HCT116 (cell line): Measurements from ENCODE around the gene BTBD9. TPM values are rescaled to one million over a fixed set of nuclear protein-coding genes. Genes with fewer than 3 reads are reported as not detected.

Experiments used
- ATAC-seq: fragments of 200-7000 bp; cut with Tn5 transposase; 2 replicates; pipeline ENCODE4 v1.9.1; 2020; ENCODE audit warnings: mild to moderate bottlenecking, moderate library complexity
- BruUV-seq: library from RNA; stranded (reverse); fragments of 400-500 nt; replicated peaks from 2 replicates; lab custom pipeline; 2021; lab: Mats Ljungman, UMichigan
- CTCF ChIA-PET: fragments of 300-600 bp; sonication (Branson Sonifier 250); formaldehyde crosslinking; loops from one replicate; lab custom pipeline; 2021; ENCODE audit warnings: antibody characterized with exemption; lab: Charles Lee
- POLR2A ChIA-PET: fragments of 300-600, 350-600 bp; sonication (Branson Sonifier 250); formaldehyde crosslinking; loops from one replicate; lab custom pipeline; 2021; ENCODE audit warnings: antibody characterized with exemption; lab: Charles Lee
- RAD21 ChIA-PET, 2 experiments: fragments of 300-600 bp; sonication (Branson Sonifier 250); formaldehyde crosslinking; loops; one replicate each; lab custom pipeline; 2023; ENCODE audit warnings: low total read pairs in 2 of 2; ENCODE audit not compliant: uncharacterized antibody in 2 of 2, unreplicated experiment in 2 of 2, low non-redundant PET in 1 of 2; lab: Charles Lee
- DNase-seq: peaks from one replicate; pipeline ENCODE4 v3.0.0-alpha.2; 2010; ENCODE audit warnings: low read depth, low spot score
- H2AFZ ChIP-seq: fragments of 200-600 bp; shearing (Covaris generic), sonication (generic); 2 replicates; pipeline ENCODE4 v1.6.1; 2017; ENCODE audit warnings: low read depth, mixed run types, mixed read lengths, antibody characterized with exemption, low read length; ENCODE audit not compliant: poor library complexity, severe bottlenecking
- H3K27ac ChIP-seq: 2 replicates; pipeline ENCODE4 v1.5.1; 2012; ENCODE audit warnings: low read depth, low read length
- H3K27me3 ChIP-seq: fragments of 200-600 bp; sonication (generic); 2 replicates; pipeline ENCODE4 v1.6.1; 2016; ENCODE audit warnings: mixed run types, low read length, mixed read lengths; ENCODE audit not compliant: insufficient read depth
- H3K36me3 ChIP-seq, 2 experiments: fragments of 200-500 bp in 1 of 2; fragments of 200-600 bp in 1 of 2; sonication (Bioruptor generic) in 1 of 2; sonication (generic) in 1 of 2; 2 replicates each; pipeline versions ENCODE4 v1.5.1 to v1.6.1; 2014 to 2016; ENCODE audit warnings: low read length in 2 of 2, inconsistent platforms in 1 of 2, mixed read lengths in 1 of 2, mixed run types in 1 of 2; ENCODE audit not compliant: insufficient read depth in 2 of 2, control insufficient read depth in 1 of 2
- H3K4me1 ChIP-seq, 2 experiments: fragments of 200-600 bp in 1 of 2; sonication (generic) in 1 of 2; 2 replicates each; pipeline versions ENCODE4 v1.5.1 to v1.6.1; 2012 to 2017; ENCODE audit warnings: low read length in 2 of 2, inconsistent platforms in 1 of 2, mild to moderate bottlenecking in 1 of 2, mixed read lengths in 1 of 2, mixed run types in 1 of 2, moderate library complexity in 1 of 2; ENCODE audit not compliant: insufficient read depth in 2 of 2, control insufficient read depth in 1 of 2
- H3K4me2 ChIP-seq: fragments of 200-600 bp; sonication (generic); 2 replicates; pipeline ENCODE4 v1.6.1; 2017; ENCODE audit warnings: mixed run types, low read length, mixed read lengths
- H3K4me3 ChIP-seq, 2 experiments: fragments of 200-600 bp in 1 of 2; sonication (generic) in 1 of 2; replicated peaks in 1 of 2; 2 replicates each; pipeline ENCODE4 v1.5.1; 2011 to 2016; ENCODE audit warnings: low read length in 2 of 2, control low read depth in 1 of 2, low read depth in 1 of 2, mild to moderate bottlenecking in 1 of 2, mixed read lengths in 1 of 2, mixed run types in 1 of 2
- H3K79me2 ChIP-seq: fragments of 200-600 bp; sonication (generic); 2 replicates; pipeline ENCODE4 v1.6.1; 2017; ENCODE audit warnings: mild to moderate bottlenecking, mixed run types, low read length, moderate library complexity, mixed read lengths; ENCODE audit not compliant: insufficient read depth
- H3K9ac ChIP-seq: fragments of 200-600 bp; sonication (generic); 2 replicates; pipeline ENCODE4 v1.6.1; 2016; ENCODE audit warnings: low read length, mixed read lengths
- H3K9me2 ChIP-seq: fragments of 200-600 bp; sonication (generic), shearing (Covaris generic); 2 replicates; pipeline ENCODE4 v1.6.1; 2017; ENCODE audit warnings: mixed run types, mild to moderate bottlenecking, moderate library complexity; ENCODE audit not compliant: insufficient read depth
- H3K9me3 ChIP-seq, 2 experiments: fragments of 200-500 bp in 1 of 2; fragments of 200-600 bp in 1 of 2; sonication (Bioruptor generic) in 1 of 2; sonication (generic) in 1 of 2; 2 replicates each; pipeline ENCODE4 v1.6.1; 2014 to 2017; ENCODE audit warnings: low read length in 2 of 2, mixed read lengths in 2 of 2, inconsistent platforms in 1 of 2, low read depth in 1 of 2, mild to moderate bottlenecking in 1 of 2, mixed run types in 1 of 2, moderate library complexity in 1 of 2; ENCODE audit not compliant: control insufficient read depth in 1 of 2, insufficient read depth in 1 of 2
- H4K20me1 ChIP-seq: fragments of 200-600 bp; sonication (generic), shearing (Covaris generic); 2 replicates; pipeline ENCODE4 v1.6.1; 2017; ENCODE audit warnings: mixed run types, mild to moderate bottlenecking, moderate library complexity; ENCODE audit not compliant: insufficient read depth
- CBX3 ChIP-seq: IDR thresholded peaks from 2 replicates; pipeline ENCODE4 v1.6.1; 2012; ENCODE audit warnings: low read depth
- CEBPB ChIP-seq: IDR thresholded peaks from 2 replicates; pipeline ENCODE4 v1.6.1; 2012; ENCODE audit warnings: low read depth
- CTCF ChIP-seq, 3 experiments: fragments of 200-600 bp in 1 of 3; sonication (generic) in 1 of 3; IDR thresholded peaks in 2 of 3; conservative IDR thresholded peaks in 1 of 3; 2 replicates each; pipeline ENCODE4 v1.5.1; 2012 to 2017; ENCODE audit warnings: low read depth in 2 of 3, low read length in 2 of 3, antibody characterized with exemption in 1 of 3, borderline replicate concordance in 1 of 3, control low read depth in 1 of 3, mild to moderate bottlenecking in 1 of 3, mixed read lengths in 1 of 3, mixed run types in 1 of 3, moderate library complexity in 1 of 3; ENCODE audit not compliant: insufficient read depth in 1 of 3
- EGR1 ChIP-seq: IDR thresholded peaks from 2 replicates; pipeline ENCODE4 v1.6.1; 2012; ENCODE audit warnings: low read depth
- EZH2phosphoT487 ChIP-seq: fragments of 200-600 bp; IDR thresholded peaks from 2 replicates; pipeline ENCODE4 v1.6.1; 2018; ENCODE audit warnings: antibody characterized with exemption, borderline replicate concordance
- FOSL1 ChIP-seq: IDR thresholded peaks from 2 replicates; pipeline ENCODE4 v1.6.1; 2012; ENCODE audit warnings: low read depth
- MAX ChIP-seq: IDR thresholded peaks from 2 replicates; pipeline ENCODE4 v1.6.1; 2012
- POLR2A ChIP-seq: IDR thresholded peaks from 2 replicates; pipeline ENCODE4 v1.7.0; 2011; ENCODE audit warnings: borderline replicate concordance; ENCODE audit not compliant: insufficient read depth, insufficient read length; ENCODE audit errors: extremely low read depth
- POLR2AphosphoS5 ChIP-seq: IDR thresholded peaks from 2 replicates; pipeline ENCODE4 v1.6.1; 2011; ENCODE audit warnings: mild to moderate bottlenecking, low read depth, low read length, moderate library complexity
- SIN3A ChIP-seq: IDR thresholded peaks from 2 replicates; pipeline ENCODE4 v1.6.1; 2012; ENCODE audit warnings: low read depth
- SP1 ChIP-seq: IDR thresholded peaks from 2 replicates; pipeline ENCODE4 v1.6.1; 2012; ENCODE audit warnings: low read depth
- SRF ChIP-seq: IDR thresholded peaks from 2 replicates; pipeline ENCODE4 v1.6.1; 2012; ENCODE audit warnings: low read depth
- YY1 ChIP-seq: IDR thresholded peaks from 2 replicates; pipeline ENCODE4 v1.6.1; 2011; ENCODE audit warnings: low read length, low read depth, moderate library complexity, mild to moderate bottlenecking; ENCODE audit not compliant: insufficient replicate concordance; ENCODE audit errors: extremely low read depth
- intact Hi-C: fragments of 100-400 bp; cut with micrococcal nuclease; formaldehyde crosslinking; loops from 2 replicates; pipeline ENCODE4 v1.10.0; 2022
- total RNA-seq: library from RNA; stranded (reverse); gene quantifications from one replicate; pipeline ENCODE4 v1.2.1, GENCODE V29; 2021; ENCODE audit not compliant: unreplicated experiment
- TF ChIP-seq, protein P1 (sequence below): IDR thresholded peaks from 2 replicates; pipeline ENCODE4 v1.6.1; 2011; ENCODE audit warnings: mild to moderate bottlenecking, low read length, moderate library complexity; ENCODE audit not compliant: insufficient replicate concordance; ENCODE audit errors: extremely low read depth

The BTBD9 gene
- total RNA-seq, 1 experiment from 2014 or later: 10.9 TPM

- no peak overlapping the region for H3K4me3 ChIP-seq
- H3K36me3 ChIP-seq: no peaks in the 10 kb centered on the region
- H3K27ac ChIP-seq: no peak overlapping the region
- no peak overlapping the region for H3K9ac ChIP-seq
- no peak for ATAC-seq
- no peak for DNase-seq
- TF ChIP-seq POLR2A (no peak), FOSL1 (no peak), EGR1 (no peak), CTCF (IDR thresholded peaks at IDR 0.05 in 2 of 3, conservative IDR thresholded peaks at IDR 0.05 in 1 of 3; ENCODE audit: borderline replicate concordance in 1 of 3, insufficient read depth in 1 of 3, low read depth in 2 of 3, low read length in 2 of 3) (no peak), CBX3 (no peak), SIN3A (no peak)
- no TSS peak for BruUV-seq
- H3K9me2 ChIP-seq: no peaks in the 10 kb centered on the region
- no peaks in the 10 kb centered on the region for H3K79me2 ChIP-seq
- H3K9me3 ChIP-seq: no peaks in the 10 kb centered on the region
- H3K4me2 ChIP-seq: no peak overlapping the region
- ChIA-PET CTCF (no interaction called here), RAD21 (no interaction called here), POLR2A (no interaction called here)
- no peak overlapping the region for H2AFZ ChIP-seq
- no peaks in the 10 kb centered on the region for H3K27me3 ChIP-seq
- no peaks in the 10 kb centered on the region for H3K4me1 ChIP-seq
- H4K20me1 ChIP-seq: no peaks in the 10 kb centered on the region
- intact Hi-C loops: no loop called here
Measured at GRCh38 chr6:38164671-38165108, 475.0 kb downstream of the BTBD9 start.

DNA sequence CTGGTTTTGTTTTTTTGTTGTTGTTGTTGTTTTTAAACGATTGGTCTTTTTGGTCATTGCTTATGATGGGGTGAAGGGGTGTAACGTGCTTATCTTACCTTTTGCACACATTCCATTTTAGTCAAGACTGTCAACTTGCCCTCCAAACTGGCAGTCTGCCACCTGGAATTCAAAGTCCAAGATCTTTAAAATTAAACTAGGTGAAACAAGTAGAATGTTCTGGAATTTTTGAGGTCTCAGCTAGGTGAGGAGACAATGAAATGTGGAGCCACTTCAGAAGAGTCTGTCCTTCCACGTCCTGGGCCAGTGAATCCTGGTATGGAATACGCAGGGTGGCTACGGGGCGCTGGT is 475.6 kb downstream of the BTBD9 start:
- Histone ChIP-seq H3K9me2 (no peaks in the 10 kb centered on the region), H3K4me3 (no peak overlapping the region), H3K9ac (no peak overlapping the region), H2AFZ (no peak overlapping the region), H3K4me2 (no peak overlapping the region), H3K79me2 (no peaks in the 10 kb centered on the region), H3K27me3 (no peaks in the 10 kb centered on the region), H3K27ac (no peak overlapping the region), H3K36me3 (no peaks in the 10 kb centered on the region), H4K20me1 (no peaks in the 10 kb centered on the region), H3K4me1 (no peaks in the 10 kb centered on the region), H3K9me3 (no peaks in the 10 kb centered on the region)
- POLR2A ChIA-PET: no interaction called here
- intact Hi-C loops: no loop called here
- no peak for ATAC-seq
- BruUV-seq: no TSS peak
- no peak for DNase-seq
- TF ChIP-seq FOSL1 (no peak), EZH2phosphoT487 (no peak), YY1 (no peak), SP1 (no peak), EGR1 (no peak), POLR2A (no peak), POLR2AphosphoS5 (no peak), MAX (no peak), CEBPB (no peak), CTCF (IDR thresholded peaks at IDR 0.05 in 2 of 3, conservative IDR thresholded peaks at IDR 0.05 in 1 of 3; ENCODE audit: borderline replicate concordance in 1 of 3, insufficient read depth in 1 of 3, low read depth in 2 of 3, low read length in 2 of 3) (no peak), SRF (no peak)
- TF ChIP-seq, protein P1, sequence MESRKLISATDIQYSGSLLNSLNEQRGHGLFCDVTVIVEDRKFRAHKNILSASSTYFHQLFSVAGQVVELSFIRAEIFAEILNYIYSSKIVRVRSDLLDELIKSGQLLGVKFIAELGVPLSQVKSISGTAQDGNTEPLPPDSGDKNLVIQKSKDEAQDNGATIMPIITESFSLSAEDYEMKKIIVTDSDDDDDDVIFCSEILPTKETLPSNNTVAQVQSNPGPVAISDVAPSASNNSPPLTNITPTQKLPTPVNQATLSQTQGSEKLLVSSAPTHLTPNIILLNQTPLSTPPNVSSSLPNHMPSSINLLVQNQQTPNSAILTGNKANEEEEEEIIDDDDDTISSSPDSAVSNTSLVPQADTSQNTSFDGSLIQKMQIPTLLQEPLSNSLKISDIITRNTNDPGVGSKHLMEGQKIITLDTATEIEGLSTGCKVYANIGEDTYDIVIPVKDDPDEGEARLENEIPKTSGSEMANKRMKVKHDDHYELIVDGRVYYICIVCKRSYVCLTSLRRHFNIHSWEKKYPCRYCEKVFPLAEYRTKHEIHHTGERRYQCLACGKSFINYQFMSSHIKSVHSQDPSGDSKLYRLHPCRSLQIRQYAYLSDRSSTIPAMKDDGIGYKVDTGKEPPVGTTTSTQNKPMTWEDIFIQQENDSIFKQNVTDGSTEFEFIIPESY: no peak
- RAD21 ChIA-PET: no interaction called here
- CTCF ChIA-PET: no interaction called here
